RKO (cell line): ENCODE measurements around the gene INTS15.
A peak's percentile ranks its signal among the peaks of the same experiment; 100 is the strongest.
"Not testable (repeated sequence)": the region's sequence is repeated elsewhere in the genome, so short reads cannot be mapped to it uniquely, and the experiment has no call there.

Experiments
- DNase-seq: peaks from one replicate; pipeline ENCODE4 v3.0.0-alpha.2; 2016; ENCODE audit warnings: low spot score

Gene INTS15

DNA sequence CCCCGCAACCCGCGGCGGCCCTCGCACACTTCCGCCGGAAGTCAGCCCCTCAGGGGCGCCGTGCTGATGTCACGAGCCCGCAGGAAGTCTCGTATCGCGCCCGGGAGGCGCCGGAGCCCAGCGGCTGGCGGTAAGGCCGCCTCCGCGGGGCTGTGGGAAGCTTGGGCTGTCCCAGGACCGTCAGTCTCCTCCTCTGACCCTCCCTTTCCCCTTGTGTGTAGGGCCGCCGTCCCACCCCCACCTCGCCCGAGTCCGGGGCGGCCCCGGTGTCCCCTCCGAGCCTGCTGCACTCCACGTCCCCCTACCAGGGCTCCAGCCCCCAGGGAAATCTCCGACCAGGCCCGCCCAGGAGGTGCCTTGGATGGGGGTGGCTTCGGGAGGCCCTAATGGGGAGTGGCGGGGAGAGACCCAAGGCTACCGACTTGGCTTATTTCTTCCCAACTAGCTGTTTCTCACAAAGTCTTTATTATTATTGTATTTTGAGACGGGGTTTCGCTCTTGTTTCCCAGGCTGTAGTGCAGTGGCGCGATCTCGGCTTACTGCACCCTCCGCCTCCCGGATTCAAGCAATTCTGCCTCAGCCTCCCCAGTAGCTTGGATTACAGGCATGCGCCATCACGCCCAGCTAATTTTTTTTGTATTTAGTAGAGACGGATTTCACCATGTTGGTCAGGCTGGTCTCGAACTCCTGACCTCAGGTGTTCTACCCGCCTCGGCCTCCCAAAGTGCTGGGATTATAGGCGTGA lies 12.3 kb upstream of the INTS15 start, which contains the start of gene ZDHHC4:
Gene ZDHHC4, plus strand, starts transcription at position 86 of the 745 bp plus-strand sequence. CDS start 3,108 bp downstream, outside the sequence.
- peak; percentile 89 for DNase-seq

GRCh38 chr7:6578114-6579084 lies 11.4 kb upstream of the INTS15 start:
- no peak for DNase-seq

DNA sequence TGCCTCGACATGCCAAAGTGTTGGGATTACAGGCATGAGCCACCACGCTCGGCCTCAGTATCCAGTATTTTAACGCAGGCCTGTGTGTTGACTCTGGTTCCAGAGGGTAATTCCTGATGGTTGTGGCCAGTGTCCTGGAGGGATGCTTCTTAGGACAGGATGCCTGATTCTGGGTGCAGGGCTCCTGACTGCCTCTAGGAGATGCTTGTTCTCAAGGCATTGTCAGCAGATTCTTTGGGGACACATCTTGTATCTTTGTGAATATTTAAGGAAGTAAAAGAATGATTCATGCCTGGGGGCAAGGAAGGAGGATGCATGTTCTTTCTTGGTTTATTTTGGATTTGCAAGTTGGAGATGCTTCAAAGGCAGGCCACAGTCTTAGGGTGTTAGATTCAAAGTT lies 10.4 kb upstream of the INTS15 start:
- peak; percentile 67 for DNase-seq

DNA sequence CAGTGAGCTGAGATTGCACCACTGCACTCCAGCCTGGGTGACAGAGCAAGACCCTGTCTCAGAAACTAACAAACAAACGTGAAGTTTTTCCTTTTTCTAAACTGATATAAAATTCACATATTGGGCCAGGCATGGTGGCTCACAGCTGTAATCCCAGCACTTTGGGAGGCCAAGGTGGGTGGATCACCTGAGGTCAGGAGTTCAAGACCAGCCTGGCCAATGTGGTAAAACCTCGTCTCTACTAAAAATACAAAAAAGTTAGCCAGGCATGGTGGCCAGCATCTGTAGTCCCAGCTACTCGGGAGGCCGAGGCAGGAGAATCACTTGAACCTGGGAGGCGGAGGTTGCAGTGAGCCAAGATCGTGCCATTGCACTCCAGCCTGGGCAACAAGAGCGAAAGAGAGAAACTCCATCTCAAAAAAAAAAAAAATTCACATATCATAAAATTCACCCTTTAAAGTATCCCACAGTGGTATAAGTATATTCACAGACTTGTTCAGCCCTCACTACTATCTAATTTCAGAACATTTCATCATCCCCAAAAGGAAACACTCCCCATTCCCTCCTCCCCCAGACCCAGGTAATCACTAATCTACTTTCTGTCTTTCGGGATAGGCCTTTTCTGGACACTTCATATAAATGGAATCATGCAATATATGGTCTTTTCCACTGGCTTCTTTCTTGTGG lies 3.9 kb upstream of the INTS15 start:
- DNase-seq: not testable (repeated sequence)

GRCh38 chr7:6588566-6588965 lies 1.3 kb upstream of the INTS15 start:
- DNase-seq: no peak

DNA sequence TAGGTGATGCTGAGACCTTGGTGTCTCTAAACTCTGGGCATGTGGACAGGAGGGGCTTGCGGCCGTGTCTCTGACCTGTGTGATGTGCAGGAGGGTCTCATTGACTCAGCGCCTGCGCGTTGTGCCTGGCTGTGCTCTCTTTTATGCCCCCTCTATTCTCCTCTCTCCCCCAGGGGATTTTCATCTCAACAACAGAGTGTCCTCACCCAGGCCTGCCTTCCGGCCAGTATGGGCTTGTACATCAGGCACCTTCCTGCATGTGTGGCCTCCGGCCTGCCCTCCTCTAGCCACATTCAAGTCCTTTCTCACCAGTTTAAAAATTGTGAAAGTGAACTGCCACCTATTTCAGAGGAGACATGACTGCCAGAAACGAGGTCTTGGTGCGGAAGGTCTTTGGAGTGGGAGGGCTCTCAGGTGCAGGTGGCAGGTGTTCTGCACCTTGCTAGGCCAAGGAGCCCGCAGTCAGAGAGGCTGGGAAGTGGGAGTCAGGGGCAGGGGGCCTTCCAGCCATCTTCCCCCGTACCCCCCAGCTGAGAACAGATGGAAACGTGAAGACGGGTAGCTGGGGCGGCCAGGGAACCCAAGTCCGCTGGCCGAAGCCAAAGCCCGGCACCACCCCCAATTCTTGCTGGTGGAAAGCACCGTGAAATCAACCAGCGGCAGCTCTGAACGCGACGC lies 531 bp upstream of the INTS15 start:
- no peak for DNase-seq

DNA sequence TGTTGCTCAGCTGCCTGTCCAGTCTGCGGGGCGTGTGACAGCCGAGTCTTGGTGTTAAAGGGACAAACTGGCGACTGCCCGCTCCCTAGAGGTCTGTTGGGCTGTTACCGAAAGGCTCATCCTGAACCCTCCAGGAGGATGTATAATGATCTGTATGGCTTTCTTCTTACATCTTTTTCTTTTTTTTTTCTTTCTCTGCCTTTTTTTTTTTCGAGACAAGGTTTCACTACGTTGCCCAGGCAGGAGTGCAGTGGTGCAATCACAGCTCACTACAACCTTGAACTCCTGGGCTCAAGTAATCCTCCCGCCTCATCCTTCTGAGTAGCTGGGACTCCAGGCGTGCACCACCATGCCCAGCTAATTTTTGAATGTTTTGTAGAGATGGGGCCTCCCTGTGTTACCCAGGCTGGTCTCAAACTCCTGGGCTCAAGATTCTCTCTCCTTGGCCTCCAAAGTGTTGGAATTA lies 857 bp downstream of the INTS15 start:
- peak; percentile 63 for DNase-seq

DNA sequence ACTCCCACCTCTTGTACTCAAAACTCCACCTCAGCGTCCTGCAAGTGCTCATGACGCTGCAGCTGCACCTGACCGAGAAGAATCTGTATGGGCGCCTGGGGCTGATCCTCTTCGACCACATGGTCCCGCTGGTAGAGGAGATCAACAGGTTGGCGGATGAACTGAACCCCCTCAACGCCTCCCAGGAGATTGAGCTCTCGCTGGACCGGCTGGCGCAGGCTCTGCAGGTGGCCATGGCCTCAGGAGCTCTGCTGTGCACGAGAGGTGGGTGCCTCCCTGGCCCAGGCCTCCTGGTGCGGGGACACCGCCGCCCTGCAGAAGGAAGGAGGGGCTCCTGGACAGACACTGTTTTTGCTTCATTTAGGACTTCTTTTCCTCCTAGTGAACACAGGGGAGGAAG lies 10.3 kb downstream of the INTS15 start:
- DNase-seq: no peak

DNA sequence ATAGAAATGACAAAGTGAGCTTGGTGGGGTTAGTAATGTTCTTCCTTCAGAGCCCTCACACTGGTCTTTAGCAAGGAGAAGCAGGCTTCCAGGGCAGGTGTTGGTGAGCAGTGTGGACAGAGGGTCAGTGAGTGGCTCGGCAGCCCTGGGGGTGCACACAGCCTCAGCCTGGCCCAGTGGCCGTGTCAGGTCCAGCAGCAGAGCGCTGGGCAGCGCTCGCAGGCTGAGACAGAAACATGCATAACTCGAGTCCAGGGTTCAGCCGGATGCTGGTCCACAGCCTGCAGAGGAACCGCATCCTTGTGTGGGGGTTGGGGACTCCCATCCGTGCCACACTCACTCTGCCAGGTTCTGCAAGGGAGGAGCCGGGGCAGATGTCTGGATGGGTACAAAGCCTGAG lies 14.6 kb downstream of the INTS15 start:
- DNase-seq: no peak

- DNase-seq: no peak
Measured at GRCh38 chr7:6606866-6607583, 17.2 kb downstream of the INTS15 start.

- DNase-seq: no peak
Measured at GRCh38 chr7:6607651-6608051, 17.8 kb downstream of the INTS15 start.

DNA sequence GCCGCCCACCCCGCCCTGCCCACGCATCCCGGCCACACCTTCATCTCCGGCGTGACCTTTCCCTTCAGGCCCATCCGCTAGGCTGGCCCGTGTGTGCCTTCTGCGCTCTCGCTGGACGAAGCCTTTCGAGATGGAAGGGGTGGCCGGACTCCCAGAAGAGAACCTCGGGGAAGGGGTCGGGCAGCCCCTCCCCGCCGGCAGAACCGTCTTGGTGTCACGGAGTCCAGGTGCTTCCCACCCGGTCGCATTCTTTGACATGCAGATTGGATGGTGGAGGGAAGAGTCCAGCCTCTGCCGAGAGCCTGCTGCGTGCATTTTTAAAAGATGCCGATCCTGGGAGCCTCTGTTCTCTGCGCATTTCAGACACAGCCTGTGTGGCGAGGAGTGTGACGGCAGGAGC lies 18.3 kb downstream of the INTS15 start:
- DNase-seq: no peak

DNA sequence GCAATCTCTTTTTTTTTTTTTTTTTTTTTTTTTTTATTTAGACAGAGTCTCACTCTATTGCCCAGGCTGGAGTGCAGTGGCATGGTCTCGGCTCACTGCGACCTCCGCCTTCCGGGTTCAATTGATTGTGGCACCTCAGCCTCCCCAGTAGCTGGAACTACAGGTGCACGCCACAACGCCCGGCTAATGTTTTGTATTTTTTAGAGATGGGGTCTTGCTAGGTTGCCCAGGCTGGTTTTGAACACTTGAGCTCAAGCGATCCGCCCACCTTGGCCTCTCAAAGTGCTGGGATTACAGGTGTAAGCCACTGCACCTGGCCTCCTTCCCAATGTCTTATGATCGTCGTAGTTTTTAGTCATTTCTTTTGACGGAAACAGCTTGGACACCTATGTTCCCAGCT lies 19.0 kb downstream of the INTS15 start:
- no peak for DNase-seq

GRCh38 chr7:6612819-6613218 lies 23.0 kb downstream of the INTS15 start:
- no peak for DNase-seq

DNA sequence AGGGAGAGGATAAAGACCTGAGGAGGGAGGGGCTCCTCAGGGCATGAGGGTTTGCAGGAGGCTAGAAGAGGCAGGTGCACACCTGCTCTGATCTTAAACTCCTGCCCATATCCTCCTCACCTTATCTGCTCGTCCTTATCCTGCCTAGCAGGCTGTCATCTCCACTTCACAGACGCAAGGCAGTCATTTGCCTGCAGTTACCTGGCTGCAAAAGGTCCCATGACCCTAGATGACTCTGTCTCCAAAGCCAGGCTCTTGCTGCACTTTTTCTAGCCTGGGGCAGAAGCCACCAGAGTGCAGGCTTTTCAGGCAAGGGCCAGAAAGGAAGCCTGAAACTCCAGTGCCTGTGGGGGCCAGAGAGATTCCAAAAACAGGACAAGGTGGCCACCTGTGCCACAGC lies 23.9 kb downstream of the INTS15 start:
- no peak for DNase-seq

DNA sequence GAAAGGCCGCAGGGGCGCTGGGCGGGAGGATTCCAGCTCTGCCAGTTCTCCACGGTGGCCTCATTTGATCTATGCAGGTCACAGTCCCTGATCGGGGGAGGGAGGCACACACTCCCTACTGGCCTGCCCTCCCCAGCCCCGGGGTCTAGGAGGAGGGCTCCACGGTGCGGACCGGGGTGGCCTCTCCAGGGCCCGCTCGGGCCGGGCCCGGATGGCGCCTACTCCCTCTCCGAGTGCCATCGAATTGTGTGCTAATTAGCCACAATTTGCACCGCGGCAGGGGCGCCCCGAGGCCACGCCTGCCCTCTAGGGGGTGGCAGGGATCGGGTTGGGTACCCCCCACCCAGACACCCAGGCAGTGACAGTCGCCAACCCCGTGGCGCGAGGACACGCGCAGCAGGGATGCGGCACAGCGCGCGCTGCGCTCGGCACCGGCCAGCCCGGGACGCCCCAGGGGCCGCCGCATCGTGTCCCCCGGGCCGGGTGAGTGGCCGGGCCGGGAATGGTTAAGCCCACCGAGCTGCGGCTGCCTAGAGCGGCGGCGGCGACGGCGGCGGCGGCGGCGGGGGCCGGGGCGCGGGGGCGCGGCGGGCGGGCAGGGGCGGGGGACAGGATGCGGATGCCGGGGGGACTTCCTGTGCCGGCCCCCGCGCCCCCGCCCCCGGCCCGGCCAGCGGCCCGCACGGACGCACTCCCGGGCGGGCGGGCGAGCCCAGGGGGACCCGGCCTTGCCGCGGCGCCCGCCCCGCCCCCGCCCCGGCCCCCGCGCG lies 25.3 kb downstream of the INTS15 start, which contains the start of gene ZNF853:
Gene ZNF853, plus strand, starts transcription at position 658 of the 770 bp plus-strand sequence. CDS start 565 bp downstream, outside the sequence.
- DNase-seq: no peak

GRCh38 chr7:6615723-6616555 lies 26.1 kb downstream of the INTS15 start:
- no peak for DNase-seq

DNA sequence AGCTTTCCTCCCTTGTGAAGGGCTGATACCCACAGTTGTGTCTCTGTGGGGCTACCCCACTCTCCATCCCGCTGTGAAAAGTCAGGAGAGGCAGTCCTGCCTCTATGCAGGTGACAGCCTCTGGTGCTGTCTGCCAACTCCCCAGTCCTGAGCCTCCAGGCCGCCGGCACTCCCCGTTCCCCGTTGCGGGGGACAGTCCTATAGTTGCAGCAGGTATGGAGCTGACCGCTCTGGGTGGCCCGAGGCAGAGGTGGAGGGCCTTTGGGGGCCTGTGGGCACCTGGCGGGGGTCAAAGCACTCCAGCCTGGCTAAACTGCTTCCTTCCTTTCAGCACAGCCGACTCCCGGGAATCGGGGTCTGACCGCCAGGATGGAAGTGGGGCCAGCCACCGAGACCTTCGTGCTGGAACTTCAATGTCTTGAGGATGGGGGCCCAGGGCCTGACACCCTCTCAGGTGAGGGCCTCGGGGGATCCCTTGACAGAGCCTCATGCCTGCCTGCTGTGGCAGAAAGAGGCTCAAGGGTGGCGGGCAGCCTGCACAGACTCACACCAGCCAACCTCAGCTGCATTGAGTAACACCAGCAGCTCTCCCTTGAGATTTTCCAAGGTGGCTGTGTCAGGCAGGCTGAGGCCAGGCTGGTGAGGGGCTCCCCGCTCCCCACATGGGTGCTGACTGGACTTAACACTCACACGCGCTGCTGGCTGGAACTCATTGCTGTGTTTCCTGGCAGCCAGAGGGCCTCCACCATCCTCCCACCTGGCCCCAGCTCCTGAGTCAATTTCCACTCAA lies 27.2 kb downstream of the INTS15 start:
- DNase-seq: no peak
